ENCODE measurements around the gene SPPL2B.

DNA sequence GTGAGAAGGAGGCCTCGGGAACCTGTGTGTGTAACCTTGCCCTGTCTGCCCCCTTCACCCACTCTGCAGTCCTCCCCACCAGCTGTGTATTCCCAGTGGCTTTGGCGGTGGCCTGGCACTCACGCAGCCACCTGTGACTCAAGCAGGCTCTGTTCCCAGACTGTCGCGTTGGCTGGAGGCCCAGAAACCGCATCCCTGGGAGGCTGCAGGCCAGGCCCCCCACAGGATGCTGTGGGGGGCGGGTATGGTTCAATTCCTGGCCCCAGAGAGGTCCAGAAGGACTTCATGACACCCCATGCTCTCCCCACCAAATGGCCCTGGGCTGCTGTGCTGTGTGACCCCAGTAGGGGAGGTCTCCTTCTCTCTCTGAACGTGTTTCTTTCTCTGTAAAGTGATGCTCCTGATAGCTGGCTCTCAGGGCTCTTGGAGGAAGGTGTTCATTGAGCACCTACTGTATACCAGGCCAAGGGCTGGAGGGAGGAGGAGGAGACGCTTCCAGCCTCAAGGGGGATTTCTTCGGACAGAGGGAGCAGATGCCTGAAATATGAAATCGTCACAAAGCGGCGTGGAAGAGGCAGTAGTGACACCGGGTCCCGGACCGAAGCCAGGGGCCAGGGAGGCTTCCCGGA is 18.6 kb upstream of the SPPL2B start:
- TF ChIP-seq, protein P1, sequence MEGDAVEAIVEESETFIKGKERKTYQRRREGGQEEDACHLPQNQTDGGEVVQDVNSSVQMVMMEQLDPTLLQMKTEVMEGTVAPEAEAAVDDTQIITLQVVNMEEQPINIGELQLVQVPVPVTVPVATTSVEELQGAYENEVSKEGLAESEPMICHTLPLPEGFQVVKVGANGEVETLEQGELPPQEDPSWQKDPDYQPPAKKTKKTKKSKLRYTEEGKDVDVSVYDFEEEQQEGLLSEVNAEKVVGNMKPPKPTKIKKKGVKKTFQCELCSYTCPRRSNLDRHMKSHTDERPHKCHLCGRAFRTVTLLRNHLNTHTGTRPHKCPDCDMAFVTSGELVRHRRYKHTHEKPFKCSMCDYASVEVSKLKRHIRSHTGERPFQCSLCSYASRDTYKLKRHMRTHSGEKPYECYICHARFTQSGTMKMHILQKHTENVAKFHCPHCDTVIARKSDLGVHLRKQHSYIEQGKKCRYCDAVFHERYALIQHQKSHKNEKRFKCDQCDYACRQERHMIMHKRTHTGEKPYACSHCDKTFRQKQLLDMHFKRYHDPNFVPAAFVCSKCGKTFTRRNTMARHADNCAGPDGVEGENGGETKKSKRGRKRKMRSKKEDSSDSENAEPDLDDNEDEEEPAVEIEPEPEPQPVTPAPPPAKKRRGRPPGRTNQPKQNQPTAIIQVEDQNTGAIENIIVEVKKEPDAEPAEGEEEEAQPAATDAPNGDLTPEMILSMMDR (IDR thresholded peaks at IDR 0.05 in 8 of 11, conservative IDR thresholded peaks at IDR 0.05 in 3 of 11) = no peak
- no peak for TF ChIP-seq POLR2AphosphoS5 (IDR thresholded peaks at IDR 0.05)
